PC-9 (cell line): ENCODE results near the gene ZNF225.

Source experiments
- CTCF ChIP-seq: fragments of 200-600 bp; sonication (generic); conservative IDR thresholded peaks from 2 replicates; pipeline ENCODE4 v1.6.1; 2017; ENCODE audit warnings: mixed run types, antibody characterized with exemption, mild to moderate bottlenecking, moderate library complexity
- EZH2 ChIP-seq: fragments of 200-600 bp; sonication (generic); IDR thresholded peaks from 2 replicates; pipeline ENCODE4 v1.8.0; 2017; ENCODE audit warnings: antibody characterized with exemption, low read depth

DNA sequence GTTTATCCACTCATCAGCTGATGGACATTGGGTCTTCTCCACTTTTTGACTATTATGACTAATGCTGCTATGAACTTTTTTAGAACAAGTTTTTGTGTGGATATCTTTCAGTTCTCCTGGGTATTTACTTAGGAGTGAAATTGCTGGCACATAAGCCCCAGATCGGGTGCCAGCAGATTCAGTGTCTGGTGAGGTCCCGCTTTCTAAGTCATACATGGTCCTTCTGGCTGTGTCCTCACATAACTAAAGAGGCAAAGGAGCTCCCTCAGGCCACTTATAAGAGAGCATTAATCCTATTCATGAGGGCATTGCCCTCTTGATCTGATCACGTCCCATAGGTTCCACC lies 51.1 kb downstream of the ZNF225 start:
- TF ChIP-seq CTCF (no peak), EZH2 (no peak)
